Ovary (tissue), 3 donors: Measurements from ENCODE around the gene KCNK4.

Experiments used
- CTCF ChIP-seq, 3 donors: fragments of 450-650 bp in 2 of 3; fragments of 200-600 bp in 1 of 3; IDR thresholded peaks; one replicate each; pipeline versions ENCODE4 v1.5.1 to v1.8.0; 2016 to 2022; ENCODE audit warnings: antibody characterized with exemption in 3 of 3, mild to moderate bottlenecking in 1 of 3
- EP300 ChIP-seq: sonication (generic); formaldehyde crosslinking; IDR thresholded peaks from one replicate; pipeline ENCODE4 v1.6.1; 2017; ENCODE audit warnings: antibody characterized with exemption
- POLR2A ChIP-seq: fragments of 450-650 bp; IDR thresholded peaks from one replicate; pipeline ENCODE4 v1.6.1; 2017; ENCODE audit warnings: antibody characterized with exemption, mild to moderate bottlenecking, moderate library complexity
- donor health status: DM: no; HTN: no; CAD: no.

GRCh38 chr11:64248578-64248977 lies 42.5 kb upstream of the KCNK4 start:
- TF ChIP-seq CTCF (IDR thresholded peaks at IDR 0.05), result no peak
- TF ChIP-seq EP300, result no peak
- TF ChIP-seq POLR2A, result no peak
